Hematopoietic multipotent progenitor cell treated with erythropoietin and hydrocortisone succinate and interleukin-3 and kit ligand, for 4 days (in vitro differentiated cells): ENCODE measurements around the gene SMIM14.
A peak's percentile ranks its signal among the peaks of the same experiment; 100 is the strongest.
"Not testable (repeated sequence)": the region's sequence is repeated elsewhere in the genome, so short reads cannot be mapped to it uniquely, and the experiment has no call there.

Source experiments
- DNase-seq: peaks from one replicate; pipeline ENCODE4 v3.0.0-alpha.2; 2015

The SMIM14 gene

GRCh38 chr4:39528061-39528465 is 110.6 kb downstream of the SMIM14 start:
- DNase-seq, result no peak

DNA sequence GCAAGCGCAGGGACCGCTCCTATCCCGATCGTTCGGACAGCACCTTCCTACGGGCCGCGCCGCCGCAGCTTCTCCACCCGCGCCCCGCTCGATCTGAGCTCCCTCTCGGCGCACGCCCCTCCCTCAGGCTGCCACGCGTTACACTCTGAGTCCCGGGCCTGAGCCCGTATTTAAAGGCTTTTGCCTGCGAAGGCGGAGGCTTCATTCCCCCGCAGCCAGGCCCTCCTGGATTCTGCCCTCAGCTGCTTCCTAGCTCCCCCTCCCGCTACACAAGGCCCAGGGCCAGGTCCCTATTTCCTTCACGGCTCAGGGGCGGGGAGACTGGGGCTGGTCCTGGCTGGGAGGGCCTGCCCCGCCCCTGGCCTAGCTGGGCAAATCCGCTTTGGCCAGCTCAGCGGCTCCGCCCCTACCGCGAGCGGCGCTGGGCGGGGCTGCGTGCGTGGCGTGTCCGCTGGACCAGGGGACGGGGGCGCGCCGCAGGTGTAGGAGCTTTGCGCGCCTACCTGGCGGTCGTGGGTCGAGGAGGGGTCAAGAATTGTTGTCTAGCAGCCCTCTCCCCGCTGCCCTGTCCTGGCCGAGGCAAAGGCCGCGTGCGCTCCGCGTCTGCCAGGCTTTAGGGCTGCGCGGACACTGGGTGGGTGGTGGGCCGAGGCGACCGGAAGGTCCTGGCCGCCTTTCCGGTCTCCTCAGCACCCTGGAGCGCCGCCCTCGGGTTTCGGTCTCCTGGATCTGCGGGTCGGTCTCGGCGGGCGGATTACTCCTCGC is 111.2 kb downstream of the SMIM14 start, which contains the start of gene UGDH:
UGDH (minus strand) TSS at position 144 of the 765 bp plus-strand sequence. CDS start 5,927 bp downstream, outside the sequence.
- DNase-seq, result peak; percentile 98

DNA sequence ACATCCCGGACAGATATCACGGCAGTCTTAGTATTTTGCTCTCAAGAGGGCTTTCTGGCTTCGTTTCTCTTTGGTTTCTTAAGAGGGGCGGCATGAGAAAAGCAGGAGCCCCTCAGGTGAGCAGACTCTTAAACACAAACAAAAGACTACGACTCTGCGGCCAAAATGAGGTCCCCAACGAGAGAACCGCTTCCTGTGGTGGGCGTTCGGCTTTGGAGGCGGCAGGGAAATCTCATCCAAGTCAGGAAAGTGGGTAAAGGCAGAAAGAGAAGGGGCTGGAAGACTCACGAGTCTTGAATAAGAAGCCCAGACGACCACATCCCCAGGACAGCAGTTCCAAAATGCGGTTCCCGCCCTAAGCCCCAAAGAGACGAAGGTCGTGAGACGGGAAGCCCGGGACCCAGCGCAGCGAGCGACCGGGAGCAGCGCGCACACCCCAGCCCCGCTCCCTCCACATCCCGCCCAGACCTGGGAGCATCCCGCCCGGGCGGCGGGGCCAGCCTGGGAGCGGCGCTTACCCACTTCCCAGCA is 111.8 kb downstream of the SMIM14 start:
- DNase-seq, result no peak

GRCh38 chr4:39525822-39526690 is 112.6 kb downstream of the SMIM14 start:
- DNase-seq, result peak; percentile 10

GRCh38 chr4:39524161-39524957 is 114.3 kb downstream of the SMIM14 start:
- no peak for DNase-seq

- DNase-seq, result no peak
Measured at GRCh38 chr4:39522068-39522467, 116.6 kb downstream of the SMIM14 start.

- no peak for DNase-seq
Measured at GRCh38 chr4:39521253-39521919, 117.3 kb downstream of the SMIM14 start.

DNA sequence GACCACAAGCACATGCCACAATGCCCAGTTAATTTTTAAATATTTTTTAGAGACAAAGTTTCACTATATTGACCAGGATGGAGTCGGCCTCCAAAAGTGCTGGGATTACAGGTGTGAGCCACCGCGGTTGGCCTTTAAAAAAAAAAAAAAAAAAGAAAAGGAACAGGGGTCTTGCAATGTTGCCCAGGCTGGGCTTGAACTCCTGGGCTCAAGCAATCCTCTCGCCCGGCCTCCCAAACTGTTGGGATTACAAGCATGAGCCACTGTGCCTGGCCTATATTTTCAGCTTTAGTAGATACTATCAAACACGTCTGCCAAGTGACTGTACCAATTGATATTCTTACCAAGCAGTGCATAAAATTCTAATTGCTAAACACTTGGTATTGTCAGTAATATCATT is 120.2 kb downstream of the SMIM14 start:
- no peak for DNase-seq

DNA sequence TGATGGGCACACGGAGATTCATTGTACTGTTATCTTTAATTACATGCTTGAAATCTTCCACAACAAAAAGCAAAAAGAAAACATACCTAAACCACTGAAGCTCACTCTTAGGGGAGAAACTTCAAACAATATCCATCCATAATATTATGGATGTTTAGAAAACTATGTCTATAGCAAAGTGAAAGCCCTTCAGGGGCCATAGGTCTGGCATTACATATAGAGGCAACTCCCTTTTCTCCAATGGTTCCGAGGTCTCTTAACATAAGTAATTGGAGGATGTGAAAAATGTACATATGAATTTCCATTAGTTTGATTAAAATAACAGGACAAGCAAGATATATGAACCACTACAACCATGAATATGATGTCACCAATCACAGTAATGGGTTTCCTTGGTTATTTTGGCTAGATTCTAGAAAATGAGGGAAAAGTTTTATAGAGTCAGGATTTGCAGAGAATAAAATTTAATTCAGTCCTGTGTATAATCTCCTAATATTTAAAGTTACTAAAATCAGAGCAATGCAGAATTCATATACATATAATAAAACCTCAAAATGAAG is 122.2 kb downstream of the SMIM14 start:
- DNase-seq, result no peak

DNA sequence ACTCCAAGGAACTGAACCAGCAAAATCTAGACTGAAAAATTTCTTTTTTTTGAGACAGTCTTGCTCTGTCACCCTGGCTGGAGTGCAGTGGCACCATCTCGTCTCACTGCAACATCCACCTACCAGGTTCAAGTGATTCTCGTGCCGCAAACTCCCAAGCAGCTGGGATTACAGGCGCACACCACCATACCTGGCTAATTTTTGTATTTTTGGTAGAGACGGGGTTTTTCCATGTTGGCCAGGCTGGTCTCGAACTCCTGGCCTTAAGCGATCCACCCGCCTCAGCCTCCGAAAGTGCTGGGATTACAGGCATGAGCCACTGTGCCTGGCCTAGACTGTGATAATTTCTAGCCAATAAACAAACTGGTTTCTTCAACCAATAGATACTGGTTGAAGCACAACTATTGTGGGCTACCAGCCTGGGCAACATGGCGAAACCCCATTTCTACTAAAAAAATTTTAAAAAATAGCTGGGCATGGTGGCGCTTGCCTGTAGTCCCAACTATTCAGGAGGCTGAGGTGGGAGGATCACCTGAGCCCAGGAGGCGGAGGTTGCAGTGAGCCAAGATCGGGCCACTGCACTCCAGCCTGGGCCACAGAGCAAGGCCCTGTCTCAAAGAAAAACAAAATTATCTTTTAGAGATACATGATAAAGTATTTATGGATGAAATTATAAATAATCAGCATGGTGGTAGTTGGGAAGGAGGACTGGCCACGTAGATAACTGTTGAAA is 122.8 kb downstream of the SMIM14 start:
- not testable (repeated sequence) for DNase-seq

- no peak for DNase-seq
Measured at GRCh38 chr4:39514888-39515401, 123.7 kb downstream of the SMIM14 start.

GRCh38 chr4:39514266-39514665 is 124.4 kb downstream of the SMIM14 start:
- DNase-seq, result not testable (repeated sequence)

GRCh38 chr4:39510348-39510929 is 128.2 kb downstream of the SMIM14 start:
- DNase-seq, result no peak

DNA sequence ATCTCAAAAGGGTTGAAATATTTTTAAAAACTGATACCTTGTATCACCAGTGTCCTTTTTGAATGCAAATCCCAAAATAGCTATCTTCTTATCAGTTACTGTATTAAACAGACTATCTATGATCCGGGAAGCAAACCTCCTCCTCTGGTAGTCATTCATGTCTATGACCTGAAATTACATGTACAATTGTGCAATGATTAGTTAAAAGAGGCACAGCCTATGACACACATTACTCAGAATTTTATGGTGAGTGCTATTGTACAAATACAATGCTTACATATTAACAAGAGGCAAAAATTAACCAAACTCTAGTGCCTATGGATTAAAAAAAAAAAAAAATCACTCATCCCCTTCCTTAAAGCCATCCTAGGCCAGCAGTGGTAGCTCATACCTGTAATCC is 133.1 kb downstream of the SMIM14 start:
- no peak for DNase-seq

DNA sequence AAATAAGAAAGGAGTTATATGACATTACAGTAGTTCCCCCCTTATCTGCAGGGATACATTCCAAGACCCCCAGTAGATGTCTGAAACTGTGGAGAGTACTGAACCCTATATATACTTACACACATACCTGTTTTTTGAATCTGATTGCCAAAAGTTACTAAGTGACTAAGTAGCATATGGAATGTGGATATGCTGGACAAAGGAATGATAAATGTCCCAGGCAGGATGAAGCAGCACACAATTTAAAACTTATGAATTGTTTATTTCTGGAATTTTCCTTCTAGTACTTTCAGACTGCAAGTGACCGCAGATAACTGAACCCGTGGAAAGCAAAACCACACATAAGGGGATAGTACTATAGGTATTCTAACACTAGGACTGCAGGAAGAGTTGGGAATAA is 134.1 kb downstream of the SMIM14 start:
- no peak for DNase-seq

DNA sequence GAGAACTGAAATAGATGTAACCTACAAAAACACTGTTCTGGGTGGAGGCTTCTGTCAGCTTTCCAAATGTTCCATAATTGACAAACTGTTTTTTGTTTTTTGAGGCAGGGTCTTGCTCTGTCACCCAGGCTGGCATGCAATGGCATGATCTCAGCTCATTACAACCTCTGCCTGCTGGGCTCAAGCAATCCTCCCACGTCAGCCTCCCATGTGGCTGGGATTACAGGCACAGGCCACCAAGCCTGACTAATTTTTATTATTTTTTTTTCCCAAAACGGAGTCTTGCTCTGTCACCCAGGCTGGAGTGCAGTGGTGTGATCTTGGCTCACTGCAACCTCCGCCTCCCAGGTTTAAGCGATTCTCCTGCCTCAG is 136.0 kb downstream of the SMIM14 start:
- not testable (repeated sequence) for DNase-seq

DNA sequence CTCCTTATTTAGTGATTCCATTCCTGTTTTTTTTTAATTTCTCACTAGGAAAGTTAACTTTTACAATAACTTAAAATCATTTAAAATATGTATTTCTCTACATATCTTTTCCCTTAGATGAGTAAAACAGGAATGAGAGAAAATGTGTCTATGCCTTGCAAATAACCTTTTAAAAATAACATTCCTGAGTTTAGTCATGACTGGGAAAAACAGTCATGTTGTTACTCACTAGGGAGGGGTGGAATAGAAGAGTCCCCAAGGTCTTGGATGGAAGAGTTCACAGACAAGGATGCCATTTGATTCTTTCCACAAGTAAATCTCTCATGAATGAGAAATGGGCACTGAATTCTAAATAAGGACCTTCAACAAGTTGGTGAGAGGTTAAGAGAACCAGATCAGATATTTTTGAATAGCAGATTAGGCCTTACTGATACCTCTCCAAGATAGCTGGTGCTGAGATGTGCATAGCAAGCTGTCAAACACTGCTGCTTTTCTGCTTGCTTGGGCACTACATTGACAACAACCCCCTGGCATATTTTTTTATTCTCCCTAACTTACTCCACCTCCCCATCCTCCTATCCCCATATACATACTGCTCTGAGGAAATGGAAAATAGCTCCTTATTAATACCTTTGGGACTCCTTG is 136.5 kb downstream of the SMIM14 start:
- no peak for DNase-seq

DNA sequence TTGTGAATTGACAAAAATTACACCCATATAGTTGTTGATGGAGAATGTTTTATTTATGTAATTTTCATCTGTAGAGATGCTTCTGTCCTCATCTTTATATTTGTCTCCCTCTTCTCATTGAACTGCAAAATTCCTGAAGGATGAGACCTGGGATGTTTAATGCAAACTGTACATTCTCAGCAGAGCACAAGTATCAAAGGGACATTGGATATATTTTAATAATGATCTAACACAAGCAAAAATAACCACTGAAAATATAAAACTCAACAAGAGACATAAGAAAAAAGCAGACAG is 140.0 kb downstream of the SMIM14 start:
- DNase-seq, result no peak

- no peak for DNase-seq
Measured at GRCh38 chr4:39497909-39498726, 140.5 kb downstream of the SMIM14 start.
